HFFc6 (cell line): ENCODE results near the gene DZIP1L. TPM values are rescaled to one million over a fixed set of nuclear protein-coding genes. Genes with fewer than 3 reads are reported as not detected.

Experiments
- DNase-seq: peaks from one replicate; pipeline ENCODE4 v3.0.0-alpha.2; 2018
- H3K27ac Mint-ChIP-seq: 2 replicates; pipeline ENCODE4 v1.8.0; 2020; ENCODE audit warnings: mild to moderate bottlenecking, mixed read lengths
- H3K27me3 Mint-ChIP-seq: 2 replicates; pipeline ENCODE4 v1.8.0; 2021; ENCODE audit warnings: mild to moderate bottlenecking, moderate library complexity, mixed read lengths; ENCODE audit not compliant: insufficient read depth
- H3K36me3 Mint-ChIP-seq: 2 replicates; pipeline ENCODE4 v1.8.0; 2021; ENCODE audit warnings: low read depth, mixed read lengths
- H3K4me1 Mint-ChIP-seq: 2 replicates; pipeline ENCODE4 v1.8.0; 2020; ENCODE audit warnings: low read depth, mixed read lengths
- H3K4me3 Mint-ChIP-seq: 2 replicates; pipeline ENCODE4 v1.8.0; 2020; ENCODE audit warnings: mild to moderate bottlenecking, moderate library complexity, mixed read lengths
- H3K9me3 Mint-ChIP-seq: 2 replicates; pipeline ENCODE4 v1.8.0; 2020; ENCODE audit warnings: mild to moderate bottlenecking, mixed read lengths
- total RNA-seq, 6 experiments: library from RNA; stranded (reverse); fragmentation: NEBNext Ultra II Directional; extraction: Animal tissue kit (Norgen Biotek cat#: 25700); gene quantifications; 2 replicates in 1 of 6; 3 replicates in 5 of 6; pipeline ENCODE4 v1.2.3, GENCODE V29; 2021
- TF ChIP-seq, protein P1 (sequence below): fragments of 200-600 bp; sonication (generic); IDR thresholded peaks from 2 replicates; pipeline ENCODE4 v1.5.0; 2021; ENCODE audit warnings: antibody characterized with exemption, mild to moderate bottlenecking

The DZIP1L gene
- total RNA-seq, 6 experiments from 2014 or later, result 6.1 to 10.8 (median 8.8) TPM

DNA sequence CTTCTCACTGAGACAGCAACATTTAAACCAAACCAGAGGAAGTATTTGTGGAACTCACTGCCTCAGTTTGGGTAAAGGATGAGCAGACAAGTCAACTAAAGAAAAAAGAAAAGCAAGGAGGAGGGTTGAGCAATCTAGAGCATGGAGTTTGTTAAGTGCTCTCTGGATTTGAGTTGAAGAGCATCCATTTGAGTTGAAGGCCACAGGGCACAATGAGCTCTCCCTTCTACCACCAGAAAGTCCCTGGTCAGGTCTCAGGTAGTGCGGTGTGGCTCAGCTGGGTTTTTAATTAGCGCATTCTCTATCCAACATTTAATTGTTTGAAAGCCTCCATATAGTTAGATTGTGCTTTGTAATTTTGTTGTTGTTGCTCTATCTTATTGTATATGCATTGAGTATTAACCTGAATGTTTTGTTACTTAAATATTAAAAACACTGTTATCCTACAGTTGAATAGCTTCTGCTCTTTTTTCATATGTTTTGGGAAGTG is 82.2 kb downstream of the DZIP1L start:
- DNase-seq, result no peak
- peaks cover 6% of the 10 kb centered on the region for H3K4me1 Mint-ChIP-seq
- no peak overlapping the region for H3K4me3 Mint-ChIP-seq
- H3K27ac Mint-ChIP-seq, result no peak overlapping the region
- H3K27me3 Mint-ChIP-seq, result no peaks in the 10 kb centered on the region
- H3K36me3 Mint-ChIP-seq, result no peaks in the 10 kb centered on the region; the same call in 1 of the 2 replicates
- H3K9me3 Mint-ChIP-seq, result no peaks in the 10 kb centered on the region
- TF ChIP-seq, protein P1, sequence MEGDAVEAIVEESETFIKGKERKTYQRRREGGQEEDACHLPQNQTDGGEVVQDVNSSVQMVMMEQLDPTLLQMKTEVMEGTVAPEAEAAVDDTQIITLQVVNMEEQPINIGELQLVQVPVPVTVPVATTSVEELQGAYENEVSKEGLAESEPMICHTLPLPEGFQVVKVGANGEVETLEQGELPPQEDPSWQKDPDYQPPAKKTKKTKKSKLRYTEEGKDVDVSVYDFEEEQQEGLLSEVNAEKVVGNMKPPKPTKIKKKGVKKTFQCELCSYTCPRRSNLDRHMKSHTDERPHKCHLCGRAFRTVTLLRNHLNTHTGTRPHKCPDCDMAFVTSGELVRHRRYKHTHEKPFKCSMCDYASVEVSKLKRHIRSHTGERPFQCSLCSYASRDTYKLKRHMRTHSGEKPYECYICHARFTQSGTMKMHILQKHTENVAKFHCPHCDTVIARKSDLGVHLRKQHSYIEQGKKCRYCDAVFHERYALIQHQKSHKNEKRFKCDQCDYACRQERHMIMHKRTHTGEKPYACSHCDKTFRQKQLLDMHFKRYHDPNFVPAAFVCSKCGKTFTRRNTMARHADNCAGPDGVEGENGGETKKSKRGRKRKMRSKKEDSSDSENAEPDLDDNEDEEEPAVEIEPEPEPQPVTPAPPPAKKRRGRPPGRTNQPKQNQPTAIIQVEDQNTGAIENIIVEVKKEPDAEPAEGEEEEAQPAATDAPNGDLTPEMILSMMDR, result no peak

DNA sequence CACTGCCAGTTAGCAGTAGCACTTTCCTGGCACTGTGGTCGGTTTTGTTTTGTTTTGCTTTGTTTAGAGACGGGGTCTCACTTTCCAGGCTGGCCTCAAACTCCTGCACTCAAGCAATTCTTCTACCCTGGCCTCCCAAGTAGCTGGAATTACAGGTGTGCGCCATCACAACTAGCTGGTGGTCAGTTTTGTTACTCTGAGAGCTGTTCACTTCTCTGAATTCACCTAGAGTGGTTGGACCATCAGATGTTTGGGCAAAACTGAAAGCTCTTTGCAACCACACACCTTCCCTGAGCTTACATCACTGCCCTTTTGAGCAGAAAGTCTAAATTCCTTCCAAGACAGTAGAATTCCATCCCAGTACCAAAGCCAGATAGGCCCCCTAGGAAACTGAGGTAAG is 82.8 kb downstream of the DZIP1L start:
- Mint-ChIP-seq H3K4me3 (no peak overlapping the region), H3K36me3 (no peaks in the 10 kb centered on the region; the same call in 1 of the 2 replicates), H3K27ac (no peak overlapping the region), H3K4me1 (peaks cover 6% of the 10 kb centered on the region), H3K9me3 (no peaks in the 10 kb centered on the region), H3K27me3 (no peaks in the 10 kb centered on the region)
- TF ChIP-seq, protein P1, result no peak
- DNase-seq, result no peak

DNA sequence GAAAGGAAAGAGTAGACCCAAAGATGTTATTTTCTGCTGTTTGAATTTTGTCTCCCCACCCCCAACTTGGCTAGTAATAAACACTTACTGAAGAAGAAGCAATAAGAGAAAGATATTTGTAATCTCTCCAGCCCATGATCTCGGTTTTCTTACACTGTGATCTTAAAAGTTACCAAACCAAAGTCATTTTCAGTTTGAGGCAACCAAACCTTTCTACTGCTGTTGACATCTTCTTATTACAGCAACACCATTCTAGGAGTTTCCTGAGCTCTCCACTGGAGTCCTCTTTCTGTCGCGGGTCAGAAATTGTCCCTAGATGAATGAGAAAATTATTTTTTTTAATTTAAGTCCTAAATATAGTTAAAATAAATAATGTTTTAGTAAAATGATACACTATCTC is 83.9 kb downstream of the DZIP1L start:
- Mint-ChIP-seq H3K27ac (no peak overlapping the region), H3K4me3 (no peak overlapping the region), H3K36me3 (no peaks in the 10 kb centered on the region; the same call in 1 of the 2 replicates), H3K27me3 (no peaks in the 10 kb centered on the region), H3K9me3 (no peaks in the 10 kb centered on the region), H3K4me1 (peaks cover 6% of the 10 kb centered on the region)
- DNase-seq, result no peak
- TF ChIP-seq, protein P1, result no peak

DNA sequence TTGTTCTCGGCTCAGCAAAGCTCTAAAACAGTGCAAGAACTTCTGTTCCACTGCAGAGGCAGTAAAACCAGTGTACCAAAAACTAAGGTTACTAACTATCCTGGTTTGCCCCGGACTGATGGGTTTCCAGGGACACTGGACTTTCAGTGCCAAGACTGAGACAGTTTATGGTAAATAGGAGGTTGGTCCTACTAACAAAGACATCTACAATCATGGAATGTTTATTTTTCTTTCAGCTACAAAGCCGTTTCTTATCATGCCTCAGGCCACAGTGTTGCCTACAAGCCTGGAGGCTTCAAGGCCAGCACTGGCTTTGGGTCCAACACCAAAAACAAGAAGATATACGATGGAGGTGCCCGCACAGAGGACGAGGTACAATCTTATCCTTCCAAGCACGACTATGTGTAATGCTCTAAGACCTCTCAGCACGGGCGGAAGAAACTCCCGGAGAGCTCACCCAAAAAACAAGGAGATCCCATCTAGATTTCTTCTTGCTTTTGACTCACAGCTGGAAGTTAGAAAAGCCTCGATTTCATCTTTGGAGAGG is 84.6 kb downstream of the DZIP1L start:
- H3K9me3 Mint-ChIP-seq, result no peaks in the 10 kb centered on the region
- H3K27me3 Mint-ChIP-seq, result no peaks in the 10 kb centered on the region
- H3K36me3 Mint-ChIP-seq, result no peaks in the 10 kb centered on the region; the same call in 1 of the 2 replicates
- DNase-seq, result no peak
- H3K4me1 Mint-ChIP-seq, result peaks cover 6% of the 10 kb centered on the region
- H3K4me3 Mint-ChIP-seq, result no peak overlapping the region
- no peak overlapping the region for H3K27ac Mint-ChIP-seq
- TF ChIP-seq, protein P1, result no peak

DNA sequence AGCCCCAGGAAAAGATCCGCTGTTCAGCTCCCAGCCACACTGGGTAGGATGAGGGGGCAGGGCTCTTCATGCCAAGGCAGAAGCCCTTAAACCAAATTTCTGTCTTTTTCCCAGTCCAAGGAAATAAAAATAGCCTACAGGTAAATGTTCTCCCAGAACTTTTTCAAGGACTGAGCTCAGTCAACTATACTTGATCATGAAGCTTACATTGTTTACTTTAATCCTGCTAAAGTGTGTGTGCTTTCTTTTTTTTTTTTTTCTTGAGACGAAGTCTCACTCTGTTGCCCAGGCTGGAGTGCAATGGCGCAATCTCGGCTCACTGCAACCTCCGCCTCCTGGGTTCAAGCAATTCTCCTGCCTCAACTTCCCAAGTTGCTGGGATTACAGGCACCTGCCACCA is 87.6 kb downstream of the DZIP1L start:
- no peak for DNase-seq
- H3K4me1 Mint-ChIP-seq, result no peaks in the 10 kb centered on the region
- H3K27me3 Mint-ChIP-seq, result no peaks in the 10 kb centered on the region
- no peak overlapping the region for H3K27ac Mint-ChIP-seq
- no peak overlapping the region for H3K4me3 Mint-ChIP-seq
- H3K36me3 Mint-ChIP-seq, result no peaks in the 10 kb centered on the region
- no peaks in the 10 kb centered on the region for H3K9me3 Mint-ChIP-seq
- TF ChIP-seq, protein P1, result no peak
